Sigmoid colon (tissue), 7 donors: ENCODE measurements around the gene MSTN. TPM values are rescaled to one million over a fixed set of nuclear protein-coding genes. Genes with fewer than 3 reads are reported as not detected.
A peak's percentile ranks its signal among the peaks of the same experiment; 100 is the strongest.

Experiments
- DNase-seq: peaks from one replicate; pipeline ENCODE4 v3.0.0-alpha.2; 2019
- H3K27ac ChIP-seq, 4 donors: fragments of 200-600 bp; sonication (generic); one replicate each; pipeline ENCODE4 v1.5.1; 2016 to 2019; ENCODE audit warnings: mild to moderate bottlenecking in 1 of 4
- H3K27me3 ChIP-seq, 3 donors: fragments of 200-600 bp; sonication (generic); one replicate each; pipeline ENCODE4 v1.5.1; 2019; ENCODE audit warnings: mild to moderate bottlenecking in 1 of 3
- H3K36me3 ChIP-seq, 4 donors: fragments of 200-600 bp; sonication (generic); one replicate each; pipeline ENCODE4 v1.5.1; 2016 to 2019
- H3K4me1 ChIP-seq, 4 donors: fragments of 200-600 bp; sonication (generic); one replicate each; pipeline ENCODE4 v1.5.1; 2017 to 2019
- H3K4me3 ChIP-seq, 4 donors: fragments of 200-600 bp; sonication (generic); one replicate each; pipeline ENCODE4 v1.5.1; 2017 to 2019; ENCODE audit warnings: mild to moderate bottlenecking in 2 of 4, moderate library complexity in 1 of 4
- H3K9me3 ChIP-seq, 4 donors: fragments of 200-600 bp in 3 of 4; sonication (generic) in 3 of 4; one replicate each; pipeline versions ENCODE4 v1.5.1 to v1.6.1; 2013 to 2019
- EP300 ChIP-seq, 4 donors: sonication (generic); formaldehyde crosslinking; IDR thresholded peaks; one replicate each; pipeline ENCODE4 v1.6.1; 2017; ENCODE audit warnings: antibody characterized with exemption in 4 of 4
- POLR2A ChIP-seq, 2 donors: fragments of 450-650 bp; IDR thresholded peaks; one replicate each; pipeline ENCODE4 v1.6.1; 2016; ENCODE audit warnings: antibody characterized with exemption in 2 of 2, mild to moderate bottlenecking in 2 of 2, moderate library complexity in 2 of 2
- POLR2AphosphoS5 ChIP-seq, 4 donors: sonication (generic); formaldehyde crosslinking; IDR thresholded peaks; one replicate each; pipeline ENCODE4 v1.6.1; 2017; ENCODE audit warnings: antibody characterized with exemption in 4 of 4
- WGBS, 2 donors: extraction: QIAGEN DNeasy Blood & Tissue Kit; methylation state at CpG; one replicate each; pipeline ENCODE4 v1.1.7; 2013; 5-methylcytosine and 5-hydroxymethylcytosine counted together
- intact Hi-C: fragments of 100-400 bp; cut with DNase I; formaldehyde crosslinking; loops from one replicate; pipeline ENCODE4 v1.15.1; 2023
- polyA plus RNA-seq, 3 donors: library from polyadenylated mRNA; stranded (reverse); fragments of 200-250 nt; gene quantifications; one replicate each; pipeline ENCODE4 v1.2.3, GENCODE V29; 2013
- total RNA-seq, 4 donors: library from RNA; depleted of rRNA; stranded (reverse); fragments of >200 nt; gene quantifications; one replicate each; pipeline ENCODE4 v1.1.0, GENCODE V29; 2016
- TF ChIP-seq, protein P1 (sequence below), 4 experiments: fragments of 450-650 bp in 3 of 4; fragments of 200-600 bp in 1 of 4; IDR thresholded peaks; one replicate each; pipeline ENCODE4 v1.5.1; 2016 to 2019; ENCODE audit warnings: antibody characterized with exemption in 4 of 4, mild to moderate bottlenecking in 3 of 4, moderate library complexity in 2 of 4
- donor health status: healthy with polysubstance abuse.
- donor health status: Bipolar disorder and iron deficiency.
- donor health status: healthy.

The MSTN gene
- total RNA-seq (under 1 TPM; 0.33 to 0.83 (median 0.56) TPM), polyA plus RNA-seq (under 1 TPM in 1 of 3 donors, not detected in 2; 0.13 TPM)

DNA sequence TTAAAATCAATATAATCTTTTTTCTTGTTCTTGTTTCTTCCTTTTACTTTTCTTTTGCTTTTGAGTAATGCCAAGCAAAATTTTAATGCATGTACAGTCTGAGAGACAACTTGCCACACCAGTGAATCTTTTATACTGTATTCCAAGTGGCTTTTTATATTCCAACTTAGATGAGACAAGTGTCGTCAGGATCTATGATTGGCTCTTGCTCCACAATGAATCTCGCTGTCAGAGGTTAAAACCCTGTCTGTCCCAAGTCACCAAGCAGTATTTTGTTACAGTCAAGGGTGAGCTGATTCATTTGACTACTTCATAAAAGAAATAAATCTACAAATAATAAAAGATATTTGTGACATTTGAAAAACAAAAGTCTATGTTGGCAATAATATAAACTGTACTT lies at the start of gene MSTN:
Gene MSTN, minus strand, starts transcription at position 129 of the 400 bp plus-strand sequence. CDS start 133 bp downstream, outside the sequence.
- intact Hi-C loops, result no loop called here
- Histone ChIP-seq H3K4me1 (no peaks in the 10 kb centered on the region), H3K36me3 (no peaks in the 10 kb centered on the region), H3K27me3 (no peaks in the 10 kb centered on the region), H3K9me3 (no peaks in the 10 kb centered on the region), H3K4me3 (peak within 1 kb of the TSS in 1 of 4 donors; percentile 9), H3K27ac (no peak within 1 kb of the TSS)
- no peak for DNase-seq
- 85% methylated on average over 2 of the region's 2 CpGs for WGBS, 2 donors
- TF ChIP-seq POLR2A (IDR thresholded peaks at IDR 0.05) (no peak), POLR2AphosphoS5 (IDR thresholded peaks at IDR 0.05) (no peak), EP300 (IDR thresholded peaks at IDR 0.05) (no peak)
- TF ChIP-seq, protein P1, sequence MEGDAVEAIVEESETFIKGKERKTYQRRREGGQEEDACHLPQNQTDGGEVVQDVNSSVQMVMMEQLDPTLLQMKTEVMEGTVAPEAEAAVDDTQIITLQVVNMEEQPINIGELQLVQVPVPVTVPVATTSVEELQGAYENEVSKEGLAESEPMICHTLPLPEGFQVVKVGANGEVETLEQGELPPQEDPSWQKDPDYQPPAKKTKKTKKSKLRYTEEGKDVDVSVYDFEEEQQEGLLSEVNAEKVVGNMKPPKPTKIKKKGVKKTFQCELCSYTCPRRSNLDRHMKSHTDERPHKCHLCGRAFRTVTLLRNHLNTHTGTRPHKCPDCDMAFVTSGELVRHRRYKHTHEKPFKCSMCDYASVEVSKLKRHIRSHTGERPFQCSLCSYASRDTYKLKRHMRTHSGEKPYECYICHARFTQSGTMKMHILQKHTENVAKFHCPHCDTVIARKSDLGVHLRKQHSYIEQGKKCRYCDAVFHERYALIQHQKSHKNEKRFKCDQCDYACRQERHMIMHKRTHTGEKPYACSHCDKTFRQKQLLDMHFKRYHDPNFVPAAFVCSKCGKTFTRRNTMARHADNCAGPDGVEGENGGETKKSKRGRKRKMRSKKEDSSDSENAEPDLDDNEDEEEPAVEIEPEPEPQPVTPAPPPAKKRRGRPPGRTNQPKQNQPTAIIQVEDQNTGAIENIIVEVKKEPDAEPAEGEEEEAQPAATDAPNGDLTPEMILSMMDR (IDR thresholded peaks at IDR 0.05), result no peak

GRCh38 chr2:190111166-190111565 lies 48.6 kb upstream of the MSTN start:
- 81 to 90% methylated on average over 1 of the region's 1 CpG for WGBS, 2 donors
- H3K27ac ChIP-seq, result no peak overlapping the region
- TF ChIP-seq POLR2A (IDR thresholded peaks at IDR 0.05) (no peak), POLR2AphosphoS5 (IDR thresholded peaks at IDR 0.05) (no peak), EP300 (IDR thresholded peaks at IDR 0.05) (no peak)
- TF ChIP-seq, protein P1 (IDR thresholded peaks at IDR 0.05), result no peak
- H3K4me3 ChIP-seq, result no peak overlapping the region
- no peaks in the 10 kb centered on the region for H3K27me3 ChIP-seq
- no peaks in the 10 kb centered on the region for H3K36me3 ChIP-seq
- DNase-seq, result no peak
- no peaks in the 10 kb centered on the region for H3K4me1 ChIP-seq
- intact Hi-C loops, result no loop called here
- H3K9me3 ChIP-seq, result no peaks in the 10 kb centered on the region

GRCh38 chr2:190110699-190111098 lies 48.2 kb upstream of the MSTN start:
- H3K4me3 ChIP-seq, result no peak overlapping the region

GRCh38 chr2:190110131-190110530 lies 47.6 kb upstream of the MSTN start:
- Histone ChIP-seq H3K4me3 (no peak overlapping the region), H3K4me1 (no peaks in the 10 kb centered on the region), H3K27me3 (no peaks in the 10 kb centered on the region), H3K9me3 (no peaks in the 10 kb centered on the region), H3K36me3 (no peaks in the 10 kb centered on the region), H3K27ac (no peak overlapping the region)
- intact Hi-C loops, result no loop called here
- DNase-seq, result no peak
- 92 to 95% methylated on average over 2 of the region's 2 CpGs for WGBS, 2 donors
- no peak for TF ChIP-seq POLR2AphosphoS5 (IDR thresholded peaks at IDR 0.05)
- TF ChIP-seq POLR2A (IDR thresholded peaks at IDR 0.05), result no peak
- TF ChIP-seq EP300 (IDR thresholded peaks at IDR 0.05), result no peak

More at GRCh38 chr2:190110699-190111098, 48.2 kb upstream of the MSTN start:
- no peak overlapping the region for H3K27ac ChIP-seq
- TF ChIP-seq POLR2AphosphoS5 (IDR thresholded peaks at IDR 0.05), result no peak
- TF ChIP-seq, protein P1 (IDR thresholded peaks at IDR 0.05), result no peak
- TF ChIP-seq POLR2A (IDR thresholded peaks at IDR 0.05), result no peak
- TF ChIP-seq EP300 (IDR thresholded peaks at IDR 0.05), result no peak
- WGBS, 2 donors, result 97% methylated on average over 7 of the region's 7 CpGs
- no peaks in the 10 kb centered on the region for H3K27me3 ChIP-seq
- H3K4me1 ChIP-seq, result no peaks in the 10 kb centered on the region
- intact Hi-C loops, result no loop called here
- DNase-seq, result no peak
- no peaks in the 10 kb centered on the region for H3K36me3 ChIP-seq
- H3K9me3 ChIP-seq, result no peaks in the 10 kb centered on the region

- Histone ChIP-seq H3K4me3 (no peak overlapping the region), H3K27ac (no peak overlapping the region), H3K27me3 (no peaks in the 10 kb centered on the region), H3K9me3 (no peaks in the 10 kb centered on the region), H3K4me1 (no peaks in the 10 kb centered on the region), H3K36me3 (no peaks in the 10 kb centered on the region)
- WGBS, 2 donors, result 75 to 92% methylated on average over 4 of the region's 4 CpGs
- TF ChIP-seq EP300 (IDR thresholded peaks at IDR 0.05), result no peak
- intact Hi-C loops, result no loop called here
- DNase-seq, result no peak
These were observed 44.9 kb upstream of the MSTN start for GRCh38 chr2:190107409-190107808.

- TF ChIP-seq POLR2AphosphoS5 (IDR thresholded peaks at IDR 0.05), result no peak
- no peak for TF ChIP-seq EP300 (IDR thresholded peaks at IDR 0.05)
- TF ChIP-seq, protein P1 (IDR thresholded peaks at IDR 0.05), result no peak
- no peak for TF ChIP-seq POLR2A (IDR thresholded peaks at IDR 0.05)
- intact Hi-C loops, result no loop called here
These were observed 44.3 kb upstream of the MSTN start for GRCh38 chr2:190106783-190107182.

More at GRCh38 chr2:190106783-190107182, 44.3 kb upstream of the MSTN start:
- Histone ChIP-seq H3K4me3 (no peak overlapping the region), H3K9me3 (no peaks in the 10 kb centered on the region), H3K4me1 (no peaks in the 10 kb centered on the region), H3K36me3 (no peaks in the 10 kb centered on the region), H3K27me3 (no peaks in the 10 kb centered on the region), H3K27ac (no peak overlapping the region)
- DNase-seq, result no peak
